ENCODE data around the gene LTBP1.

DNA sequence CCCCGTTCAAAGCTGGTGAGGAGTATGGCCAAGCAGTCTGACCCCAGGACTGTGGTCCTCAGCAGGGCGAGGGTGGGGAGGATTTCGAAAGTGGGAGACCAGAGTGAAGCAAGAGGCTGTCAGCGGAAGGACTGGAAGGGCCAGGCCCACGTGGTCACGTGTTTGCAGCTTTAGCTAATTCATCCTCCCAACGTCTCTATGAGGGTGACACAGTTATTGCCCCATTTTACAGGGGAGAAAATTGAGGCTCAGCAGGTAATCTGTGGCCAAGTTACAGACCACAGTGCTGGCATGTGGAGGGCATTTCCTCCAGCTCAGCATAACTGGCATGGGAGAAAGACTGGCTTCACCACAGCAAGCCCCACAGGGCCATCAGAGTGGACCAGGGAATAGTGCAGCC, 45.4 kb upstream of the LTBP1 start:
- TF ChIP-seq, protein P1, sequence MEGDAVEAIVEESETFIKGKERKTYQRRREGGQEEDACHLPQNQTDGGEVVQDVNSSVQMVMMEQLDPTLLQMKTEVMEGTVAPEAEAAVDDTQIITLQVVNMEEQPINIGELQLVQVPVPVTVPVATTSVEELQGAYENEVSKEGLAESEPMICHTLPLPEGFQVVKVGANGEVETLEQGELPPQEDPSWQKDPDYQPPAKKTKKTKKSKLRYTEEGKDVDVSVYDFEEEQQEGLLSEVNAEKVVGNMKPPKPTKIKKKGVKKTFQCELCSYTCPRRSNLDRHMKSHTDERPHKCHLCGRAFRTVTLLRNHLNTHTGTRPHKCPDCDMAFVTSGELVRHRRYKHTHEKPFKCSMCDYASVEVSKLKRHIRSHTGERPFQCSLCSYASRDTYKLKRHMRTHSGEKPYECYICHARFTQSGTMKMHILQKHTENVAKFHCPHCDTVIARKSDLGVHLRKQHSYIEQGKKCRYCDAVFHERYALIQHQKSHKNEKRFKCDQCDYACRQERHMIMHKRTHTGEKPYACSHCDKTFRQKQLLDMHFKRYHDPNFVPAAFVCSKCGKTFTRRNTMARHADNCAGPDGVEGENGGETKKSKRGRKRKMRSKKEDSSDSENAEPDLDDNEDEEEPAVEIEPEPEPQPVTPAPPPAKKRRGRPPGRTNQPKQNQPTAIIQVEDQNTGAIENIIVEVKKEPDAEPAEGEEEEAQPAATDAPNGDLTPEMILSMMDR (IDR thresholded peaks at IDR 0.05; ENCODE audit: low read depth, low read length, poor library complexity, severe bottlenecking), result no peak
- TF ChIP-seq EZH2phosphoT487 (IDR thresholded peaks at IDR 0.05; ENCODE audit: borderline replicate concordance, low read length), result no peak

All from DOHH2 (cell line).